CD8-positive, alpha-beta memory T cell (primary cell): ENCODE data around the gene PROX1. TPM values are rescaled to one million over a fixed set of nuclear protein-coding genes. Genes with fewer than 3 reads are reported as not detected.
A peak's percentile ranks its signal among the peaks of the same experiment; 100 is the strongest.

Source experiments
- CTCF ChIA-PET: fragments of 350-600 bp; sonication (Branson Sonifier 250); formaldehyde crosslinking; loops from one replicate; lab custom pipeline; 2021; ENCODE audit warnings: antibody characterized with exemption; lab: Charles Lee
- POLR2A ChIA-PET: fragments of 350-600 bp; sonication (Branson Sonifier 250); formaldehyde crosslinking; loops from one replicate; lab custom pipeline; 2021; ENCODE audit warnings: antibody characterized with exemption; lab: Charles Lee
- DNase-seq, 5 donors: peaks; one replicate each; pipeline versions ENCODE4 v3.0.0 to v3.0.0-alpha.2; 2020 to 2022; ENCODE audit warnings: mixed read lengths in 1 of 5
- H3K27ac ChIP-seq: one replicate; pipeline ENCODE4 v1.7.0; 2013; ENCODE audit warnings: low read depth, mild to moderate bottlenecking, low read length, moderate library complexity
- H3K27me3 ChIP-seq: 2 replicates; pipeline ENCODE4 v1.7.0; 2013; ENCODE audit warnings: low read length, mild to moderate bottlenecking; ENCODE audit not compliant: insufficient read depth, poor library complexity, severe bottlenecking
- H3K36me3 ChIP-seq: 2 replicates; pipeline ENCODE4 v1.7.0; 2013; ENCODE audit warnings: mild to moderate bottlenecking, low read length, moderate library complexity; ENCODE audit not compliant: insufficient read depth
- H3K4me1 ChIP-seq: 2 replicates; pipeline ENCODE4 v1.7.0; 2013; ENCODE audit warnings: mild to moderate bottlenecking, low read length, moderate library complexity; ENCODE audit not compliant: insufficient read depth
- H3K4me3 ChIP-seq: 2 replicates; pipeline ENCODE4 v1.7.0; 2013; ENCODE audit warnings: mild to moderate bottlenecking, low read length
- H3K9me3 ChIP-seq: 2 replicates; pipeline ENCODE4 v1.7.0; 2013; ENCODE audit warnings: mild to moderate bottlenecking, low read length
- H3K27ac Mint-ChIP-seq, 8 donors: one replicate each; pipeline ENCODE4 v1.8.0; 2020 to 2021; ENCODE audit warnings: mixed read lengths in 8 of 8, mild to moderate bottlenecking in 6 of 8, inconsistent platforms in 3 of 8, moderate library complexity in 3 of 8
- H3K27me3 Mint-ChIP-seq, 2 donors: one replicate each; pipeline ENCODE4 v1.8.0; 2020 to 2021; ENCODE audit warnings: mixed read lengths in 2 of 2, mild to moderate bottlenecking in 1 of 2, moderate library complexity in 1 of 2
- H3K36me3 Mint-ChIP-seq, 3 donors: one replicate each; pipeline ENCODE4 v1.8.0; 2020 to 2021; ENCODE audit warnings: mixed read lengths in 3 of 3, inconsistent platforms in 1 of 3, mild to moderate bottlenecking in 1 of 3
- H3K4me1 Mint-ChIP-seq, 3 donors: one replicate each; pipeline ENCODE4 v1.8.0; 2020 to 2021; ENCODE audit warnings: mixed read lengths in 3 of 3, inconsistent platforms in 1 of 3, mild to moderate bottlenecking in 1 of 3
- H3K4me3 Mint-ChIP-seq, 7 donors: one replicate each; pipeline ENCODE4 v1.8.0; 2020 to 2021; ENCODE audit warnings: mixed read lengths in 7 of 7, mild to moderate bottlenecking in 6 of 7, moderate library complexity in 4 of 7, inconsistent platforms in 2 of 7
- H3K9me3 Mint-ChIP-seq, 5 donors: one replicate each; pipeline ENCODE4 v1.8.0; 2020 to 2022; ENCODE audit warnings: mixed read lengths in 5 of 5, mild to moderate bottlenecking in 3 of 5, moderate library complexity in 2 of 5, inconsistent platforms in 1 of 5
- polyA plus RNA-seq: library from polyadenylated mRNA; unstranded; fragments of 300-500 nt; fragmentation: Illumina TruSeq; gene quantifications from one replicate; pipeline ENCODE4 v1.2.3, GENCODE V29; 2021
- total RNA-seq, 2 experiments: library from RNA; stranded (reverse); gene quantifications; one replicate each; pipeline ENCODE4 v1.2.3, GENCODE V29; 2021

PROX1 gene
- total and polyA plus RNA-seq, 3 experiments from 2014 or later: not detected

GRCh38 chr1:214004795-214005194, 17.0 kb downstream of the PROX1 start:
- peaks cover 0 to 2% (median 0%) of the 10 kb centered on the region in 5 donors for H3K9me3 Mint-ChIP-seq
- H3K27me3 Mint-ChIP-seq: peaks cover 0 to 2% of the 10 kb centered on the region in 2 donors
- no peaks in the 10 kb centered on the region for H3K4me1 Mint-ChIP-seq
- H3K36me3 Mint-ChIP-seq: no peaks in the 10 kb centered on the region
- ChIA-PET POLR2A (no interaction called here), CTCF (no interaction called here)
- no peaks in the 10 kb centered on the region for H3K4me1 ChIP-seq
- DNase-seq: no peak
- H3K36me3 ChIP-seq: no peaks in the 10 kb centered on the region
- H3K9me3 ChIP-seq: no peaks in the 10 kb centered on the region
- no peaks in the 10 kb centered on the region for H3K27me3 ChIP-seq
- no peak overlapping the region for H3K4me3 ChIP-seq
- no peak overlapping the region for H3K4me3 Mint-ChIP-seq
- H3K27ac Mint-ChIP-seq: no peak overlapping the region
- H3K27ac ChIP-seq: no peak overlapping the region

GRCh38 chr1:214005708-214006107, 17.9 kb downstream of the PROX1 start:
- H3K27me3 Mint-ChIP-seq: peaks cover 0 to 2% of the 10 kb centered on the region in 2 donors
- DNase-seq: no peak
- Histone ChIP-seq H3K4me3 (no peak overlapping the region), H3K27ac (no peak overlapping the region), H3K36me3 (no peaks in the 10 kb centered on the region), H3K4me1 (no peaks in the 10 kb centered on the region), H3K9me3 (no peaks in the 10 kb centered on the region), H3K27me3 (no peaks in the 10 kb centered on the region)
- H3K36me3 Mint-ChIP-seq: no peaks in the 10 kb centered on the region
- peaks cover 0 to 2% (median 0%) of the 10 kb centered on the region in 5 donors for H3K9me3 Mint-ChIP-seq
- no peak overlapping the region for H3K4me3 Mint-ChIP-seq
- CTCF ChIA-PET: no interaction called here
- H3K27ac Mint-ChIP-seq: no peak overlapping the region
- H3K4me1 Mint-ChIP-seq: no peaks in the 10 kb centered on the region
- POLR2A ChIA-PET: no interaction called here

- H3K4me3 ChIP-seq: no peak overlapping the region
- H3K27ac ChIP-seq: no peak overlapping the region
- CTCF ChIA-PET: no interaction called here
- H3K4me3 Mint-ChIP-seq: no peak overlapping the region
- no peaks in the 10 kb centered on the region for H3K9me3 ChIP-seq
- POLR2A ChIA-PET: interaction anchor here (0.6 kb wide), 1 partner anchor 19 kb away, joined by 3 read pairs; no protein-coding TSS in a partner anchor
- H3K36me3 ChIP-seq: no peaks in the 10 kb centered on the region
- H3K9me3 Mint-ChIP-seq: peaks cover 0 to 3% (median 0%) of the 10 kb centered on the region in 5 donors
- H3K27me3 ChIP-seq: no peaks in the 10 kb centered on the region
- H3K4me1 Mint-ChIP-seq: no peaks in the 10 kb centered on the region
- peaks cover 0 to 2% of the 10 kb centered on the region in 2 donors for H3K27me3 Mint-ChIP-seq
- no peaks in the 10 kb centered on the region for H3K36me3 Mint-ChIP-seq
- H3K27ac Mint-ChIP-seq: no peak overlapping the region
- H3K4me1 ChIP-seq: no peaks in the 10 kb centered on the region
- DNase-seq: no peak
Measured at GRCh38 chr1:214006845-214007244, 19.1 kb downstream of the PROX1 start.

- Mint-ChIP-seq H3K27me3 (peaks cover 0 to 2% of the 10 kb centered on the region in 2 donors), H3K4me1 (no peaks in the 10 kb centered on the region), H3K9me3 (peaks cover 0 to 3% (median 0%) of the 10 kb centered on the region in 5 donors), H3K27ac (no peak overlapping the region), H3K36me3 (no peaks in the 10 kb centered on the region), H3K4me3 (no peak overlapping the region)
- Histone ChIP-seq H3K27ac (no peak overlapping the region), H3K9me3 (no peaks in the 10 kb centered on the region), H3K4me1 (no peaks in the 10 kb centered on the region), H3K4me3 (no peak overlapping the region), H3K36me3 (no peaks in the 10 kb centered on the region), H3K27me3 (no peaks in the 10 kb centered on the region)
- ChIA-PET CTCF (no interaction called here), POLR2A (no interaction called here)
- no peak for DNase-seq
Measured at GRCh38 chr1:214008347-214008746, 20.6 kb downstream of the PROX1 start.

DNA sequence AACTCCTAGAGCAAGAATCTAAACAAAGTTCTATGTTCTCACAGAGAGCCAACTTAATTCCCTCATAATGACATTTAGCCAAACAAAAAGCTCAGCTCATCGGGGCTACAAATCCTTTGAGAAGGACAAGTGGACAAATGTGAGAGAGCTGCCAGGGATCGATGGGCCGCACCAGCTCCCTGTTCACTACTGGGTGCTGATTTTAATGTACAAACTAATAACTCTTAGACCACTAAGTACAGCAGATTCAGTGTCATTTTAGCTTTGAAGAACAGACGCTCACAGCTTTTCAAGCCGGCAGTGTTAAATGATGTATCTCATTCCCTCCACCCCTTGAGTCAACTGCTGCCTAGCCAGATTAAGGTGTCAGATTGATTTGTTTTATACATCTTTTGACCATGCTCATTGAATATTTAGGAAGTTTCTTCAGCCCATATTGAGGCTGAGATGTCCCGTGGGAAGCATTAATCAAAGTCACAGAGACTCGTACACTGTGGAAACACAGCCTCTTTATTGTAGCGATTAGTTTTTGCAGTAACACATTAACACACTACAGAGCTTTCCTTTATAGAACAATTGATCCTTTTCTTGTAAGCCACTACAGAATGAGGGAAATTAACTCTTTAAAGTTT, 21.1 kb downstream of the PROX1 start:
- Histone ChIP-seq H3K27me3 (no peaks in the 10 kb centered on the region), H3K9me3 (no peaks in the 10 kb centered on the region), H3K4me1 (no peaks in the 10 kb centered on the region), H3K4me3 (no peak overlapping the region), H3K27ac (no peak overlapping the region), H3K36me3 (no peaks in the 10 kb centered on the region)
- H3K4me1 Mint-ChIP-seq: no peaks in the 10 kb centered on the region
- no peaks in the 10 kb centered on the region for H3K36me3 Mint-ChIP-seq
- no peak overlapping the region for H3K4me3 Mint-ChIP-seq
- ChIA-PET POLR2A (no interaction called here), CTCF (no interaction called here)
- H3K27ac Mint-ChIP-seq: no peak overlapping the region
- DNase-seq: no peak
- peaks cover 0 to 5% (median 1%) of the 10 kb centered on the region in 5 donors for H3K9me3 Mint-ChIP-seq
- peaks cover 0 to 2% of the 10 kb centered on the region in 2 donors for H3K27me3 Mint-ChIP-seq

DNA sequence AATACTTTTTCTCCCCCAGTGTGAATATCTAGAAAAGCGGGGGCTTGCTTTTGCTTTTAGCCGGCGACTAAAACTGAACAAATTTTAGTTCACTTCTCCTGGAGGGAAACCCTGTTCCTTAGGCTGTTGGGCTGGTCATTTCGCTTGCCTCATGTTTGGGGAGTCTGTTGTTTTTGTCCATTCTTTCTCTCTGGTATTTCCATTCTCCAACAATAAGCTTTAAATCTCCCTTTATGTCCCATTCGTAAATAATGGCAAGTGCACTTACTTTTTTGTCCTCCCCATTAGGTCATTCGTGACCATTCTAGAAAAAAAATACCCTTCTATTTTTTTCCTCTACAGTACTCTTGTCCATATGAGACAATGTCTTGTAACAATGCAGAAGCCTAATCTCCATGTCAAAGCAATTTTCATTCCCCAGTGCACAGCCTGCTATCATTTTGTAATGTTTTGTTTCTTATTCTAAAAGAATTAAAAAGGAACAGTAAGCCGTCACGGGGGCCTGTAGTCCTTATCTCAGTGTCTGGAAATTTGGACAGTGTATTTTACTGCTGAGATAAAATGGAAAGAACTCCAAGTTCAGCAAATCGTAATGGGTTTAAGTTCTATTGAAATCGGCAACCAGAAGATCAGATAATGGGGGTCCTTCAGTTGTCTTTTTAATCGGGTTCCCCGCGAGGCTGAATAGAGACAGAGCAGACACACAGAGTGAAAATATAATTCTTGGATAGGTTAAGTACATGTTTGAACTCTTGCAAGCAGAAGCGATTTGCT, 21.8 kb downstream of the PROX1 start:
- Mint-ChIP-seq H3K27ac (no peak overlapping the region), H3K4me1 (no peaks in the 10 kb centered on the region), H3K27me3 (peaks cover 0 to 2% of the 10 kb centered on the region in 2 donors), H3K9me3 (peaks cover 0 to 6% (median 2%) of the 10 kb centered on the region in 5 donors), H3K36me3 (no peaks in the 10 kb centered on the region), H3K4me3 (no peak overlapping the region)
- CTCF ChIA-PET: no interaction called here
- no peaks in the 10 kb centered on the region for H3K27me3 ChIP-seq
- no peak overlapping the region for H3K4me3 ChIP-seq
- no peaks in the 10 kb centered on the region for H3K9me3 ChIP-seq
- H3K4me1 ChIP-seq: no peaks in the 10 kb centered on the region
- DNase-seq: no peak
- H3K27ac ChIP-seq: no peak overlapping the region
- H3K36me3 ChIP-seq: no peaks in the 10 kb centered on the region
- POLR2A ChIA-PET: no interaction called here

GRCh38 chr1:214010197-214010573, 22.4 kb downstream of the PROX1 start:
- H3K9me3 Mint-ChIP-seq: peaks cover 0 to 6% (median 2%) of the 10 kb centered on the region in 5 donors
- no peaks in the 10 kb centered on the region for H3K4me1 Mint-ChIP-seq
- no peak for DNase-seq
- no peak overlapping the region for H3K4me3 ChIP-seq
- no peaks in the 10 kb centered on the region for H3K27me3 Mint-ChIP-seq
- H3K27me3 ChIP-seq: no peaks in the 10 kb centered on the region
- no peak overlapping the region for H3K4me3 Mint-ChIP-seq
- H3K36me3 ChIP-seq: no peaks in the 10 kb centered on the region
- no peaks in the 10 kb centered on the region for H3K36me3 Mint-ChIP-seq
- POLR2A ChIA-PET: no interaction called here
- no peaks in the 10 kb centered on the region for H3K9me3 ChIP-seq
- no peaks in the 10 kb centered on the region for H3K4me1 ChIP-seq
- H3K27ac Mint-ChIP-seq: no peak overlapping the region
- no peak overlapping the region for H3K27ac ChIP-seq
- CTCF ChIA-PET: no interaction called here

DNA sequence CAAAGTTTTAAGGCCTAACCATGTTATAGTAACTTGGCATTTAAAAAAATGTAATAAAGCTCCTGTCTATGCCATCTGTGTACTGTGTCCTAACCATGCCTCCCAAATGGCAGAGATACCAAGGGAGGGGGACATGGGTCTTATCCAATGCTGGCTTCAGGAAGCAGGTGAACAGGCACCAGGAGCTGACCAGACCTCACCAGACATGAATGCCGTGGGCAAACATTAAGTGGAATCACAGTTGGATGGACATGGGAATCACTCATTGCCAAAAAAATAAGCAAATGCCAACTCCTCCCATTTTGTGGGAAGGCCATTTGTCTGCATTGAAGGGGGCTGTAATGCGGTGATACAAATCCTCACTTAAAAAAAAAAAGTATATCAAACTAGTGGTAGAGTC, 22.9 kb downstream of the PROX1 start:
- no peak overlapping the region for H3K4me3 Mint-ChIP-seq
- H3K27me3 ChIP-seq: no peaks in the 10 kb centered on the region
- H3K9me3 Mint-ChIP-seq: peaks cover 0 to 6% (median 2%) of the 10 kb centered on the region in 5 donors

More for the DNA sequence above, 22.9 kb downstream of the PROX1 start:
- Mint-ChIP-seq H3K36me3 (no peaks in the 10 kb centered on the region), H3K27ac (peak overlapping the region in 1 of 8 donors; percentile 56), H3K27me3 (no peaks in the 10 kb centered on the region), H3K4me1 (no peaks in the 10 kb centered on the region)
- DNase-seq: no peak
- Histone ChIP-seq H3K27ac (no peak overlapping the region), H3K36me3 (no peaks in the 10 kb centered on the region), H3K4me3 (no peak overlapping the region), H3K9me3 (no peaks in the 10 kb centered on the region), H3K4me1 (no peaks in the 10 kb centered on the region)
- POLR2A ChIA-PET: no interaction called here
- CTCF ChIA-PET: no interaction called here
